HK-2 (cell line): ENCODE results near the gene GAS6.
A peak's percentile ranks its signal among the peaks of the same experiment; 100 is the strongest.
"Not testable (repeated sequence)": the region's sequence is repeated elsewhere in the genome, so short reads cannot be mapped to it uniquely, and the experiment has no call there.

ENCODE experiments used
- DNase-seq: peaks from one replicate; pipeline ENCODE4 v3.0.0-alpha.2; 2018; ENCODE audit not compliant: unreplicated experiment

GAS6 gene

DNA sequence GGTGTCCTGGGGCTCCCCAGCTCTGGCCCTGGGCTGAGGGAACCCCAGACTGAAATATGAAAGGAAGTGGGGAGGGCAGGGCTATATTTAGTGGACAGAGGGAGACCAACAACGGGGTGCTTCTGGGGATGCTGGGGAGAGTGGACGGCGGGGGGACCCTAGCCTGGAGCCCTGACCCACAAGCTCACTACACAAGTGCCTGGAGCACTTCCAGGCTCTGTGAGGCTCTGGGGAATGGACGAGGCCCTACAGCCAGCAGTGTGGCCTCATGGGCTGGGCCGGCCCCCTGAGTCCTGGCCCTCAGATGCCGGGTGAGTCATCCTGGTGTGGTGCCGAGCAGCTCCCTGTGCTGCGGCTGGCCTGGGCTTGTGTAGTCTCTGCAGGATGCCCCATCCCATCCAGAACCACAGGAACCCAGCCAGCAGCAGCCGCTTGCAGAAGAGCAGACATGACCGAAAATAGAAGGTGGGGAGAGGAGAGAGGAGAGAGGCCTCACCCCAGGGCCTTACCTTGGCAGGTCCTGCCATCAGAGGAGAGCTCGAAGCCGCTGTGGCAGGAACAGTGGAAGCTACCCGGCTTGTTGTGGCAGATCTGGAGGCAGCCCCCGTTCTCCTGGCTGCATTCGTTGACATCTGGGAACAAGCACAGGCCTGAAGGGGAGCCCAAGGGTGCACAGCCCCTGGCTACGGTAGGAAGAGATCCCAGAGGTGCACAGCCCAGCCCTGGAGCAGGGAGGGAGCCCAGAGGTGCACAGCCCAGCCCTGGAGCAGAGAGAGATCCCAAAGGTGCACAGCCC lies 26.1 kb downstream of the GAS6 start:
- peak; percentile 80 for DNase-seq

- DNase-seq, result no peak
These were observed 26.9 kb downstream of the GAS6 start for GRCh38 chr13:113836768-113837559.

DNA sequence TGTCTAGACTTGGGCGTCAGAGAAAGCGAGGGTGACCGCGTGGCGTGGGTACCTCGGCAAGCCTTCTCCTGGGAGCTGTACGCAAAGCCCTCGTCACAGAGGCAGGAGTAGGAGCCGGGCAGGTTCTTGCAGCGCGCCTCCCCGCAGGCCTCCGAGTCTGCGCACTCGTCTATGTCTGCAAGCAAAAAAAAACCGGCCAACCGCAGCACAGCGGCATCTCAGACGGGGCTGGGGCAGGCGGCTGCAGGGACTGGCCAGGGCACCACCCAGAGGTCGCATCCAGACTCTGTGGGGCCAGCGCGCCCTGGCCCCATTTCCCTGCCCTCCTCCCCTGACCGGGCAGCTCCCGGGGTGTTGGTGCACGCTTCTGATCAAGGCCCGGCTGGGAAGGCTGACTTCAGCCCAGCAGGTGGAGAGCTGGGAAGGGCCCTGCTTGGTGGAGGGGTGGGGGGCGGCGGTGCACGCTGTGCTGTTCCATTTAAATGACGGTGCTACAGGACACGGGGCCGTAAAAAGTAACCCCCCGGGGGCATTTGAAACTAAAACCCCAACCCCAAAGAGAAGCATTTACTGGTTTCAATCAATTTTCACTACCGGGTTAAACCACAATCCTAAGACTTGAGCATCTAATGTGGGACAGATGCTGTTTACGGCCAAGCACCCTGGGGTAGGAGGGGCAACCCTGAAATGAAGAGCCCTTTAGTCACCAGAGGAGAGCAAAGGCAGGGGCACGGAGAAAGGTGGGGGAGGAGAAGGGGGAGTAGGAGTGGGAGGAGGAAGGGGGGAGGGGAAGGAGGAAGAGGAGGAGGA lies 28.2 kb downstream of the GAS6 start:
- DNase-seq, result no peak

DNA sequence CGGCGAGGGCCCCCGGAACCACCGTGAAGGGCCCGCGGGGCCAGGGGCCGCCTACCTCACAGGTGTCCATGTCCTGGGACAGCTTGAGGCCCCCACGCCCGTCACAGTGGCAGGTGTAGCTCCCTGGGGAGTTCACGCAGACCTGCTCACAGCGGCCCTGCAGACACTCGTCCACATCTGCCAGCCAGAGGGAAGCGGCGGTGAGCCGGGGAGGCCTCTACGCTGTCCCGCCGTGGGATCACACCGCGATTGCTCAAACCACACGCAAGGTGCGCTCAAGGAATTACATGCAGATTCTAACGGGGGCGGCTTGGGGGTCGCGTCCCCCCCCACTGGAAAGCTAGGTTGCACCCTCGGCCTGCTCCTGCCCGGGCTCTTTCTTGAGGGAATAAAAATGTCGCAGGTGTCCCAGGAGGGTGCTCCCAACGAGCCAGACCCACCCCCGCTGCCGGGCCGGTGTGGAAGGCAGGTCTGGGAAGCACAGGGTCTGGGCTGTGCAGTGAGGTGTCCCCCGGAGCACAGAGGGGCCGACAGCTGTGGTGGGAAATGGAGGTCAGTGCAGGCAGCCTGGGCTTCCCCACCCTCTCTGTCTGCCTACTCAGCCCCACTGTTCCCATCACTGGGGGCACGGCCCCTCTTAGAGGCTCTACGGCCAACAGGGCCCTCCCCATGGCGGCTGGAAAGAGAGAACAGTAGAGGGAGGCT lies 29.2 kb downstream of the GAS6 start:
- DNase-seq, result no peak

DNA sequence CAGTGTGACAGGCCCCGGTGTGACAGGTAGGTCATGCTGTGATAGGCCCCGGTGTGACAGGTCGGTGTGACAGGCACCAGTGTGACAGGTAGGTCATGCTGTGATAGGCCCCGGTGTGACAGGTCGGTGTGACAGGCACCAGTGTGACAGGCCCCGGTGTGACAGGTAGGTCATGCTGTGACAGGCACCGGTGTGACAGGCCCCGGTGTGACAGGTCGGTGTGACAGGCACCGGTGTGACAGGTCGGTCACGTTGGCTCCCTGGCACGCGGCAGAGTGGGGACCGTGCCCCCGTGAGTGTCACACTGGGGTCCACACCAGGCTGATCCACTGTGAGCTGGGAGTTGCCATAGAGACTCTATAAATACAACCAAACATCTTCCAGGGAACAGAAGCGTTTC lies 29.9 kb downstream of the GAS6 start:
- not testable (repeated sequence) for DNase-seq

- no peak for DNase-seq
These were observed 30.6 kb downstream of the GAS6 start for GRCh38 chr13:113833111-113833830.

- no peak for DNase-seq
These were observed 31.2 kb downstream of the GAS6 start for GRCh38 chr13:113832631-113833030.

DNA sequence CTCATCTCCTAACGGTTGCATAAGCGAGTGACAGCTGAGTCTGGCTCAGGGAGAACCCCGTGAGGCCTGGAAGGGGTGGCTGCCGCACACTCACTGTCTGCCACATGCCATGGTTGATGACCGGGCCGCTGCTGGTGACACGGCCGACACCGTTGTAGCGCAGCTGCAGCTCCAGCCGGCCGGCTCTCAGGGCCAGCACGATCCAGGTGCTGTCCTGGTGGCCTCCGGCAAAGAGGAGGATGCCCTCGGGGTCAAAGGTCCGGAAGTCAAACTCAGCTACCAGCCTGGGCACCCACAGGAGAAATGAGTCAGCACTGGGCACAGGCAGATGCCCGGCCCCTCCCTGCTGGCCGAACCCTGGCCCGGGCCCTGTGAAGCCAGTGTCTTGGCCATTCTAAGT lies 31.7 kb downstream of the GAS6 start:
- DNase-seq, result no peak

DNA sequence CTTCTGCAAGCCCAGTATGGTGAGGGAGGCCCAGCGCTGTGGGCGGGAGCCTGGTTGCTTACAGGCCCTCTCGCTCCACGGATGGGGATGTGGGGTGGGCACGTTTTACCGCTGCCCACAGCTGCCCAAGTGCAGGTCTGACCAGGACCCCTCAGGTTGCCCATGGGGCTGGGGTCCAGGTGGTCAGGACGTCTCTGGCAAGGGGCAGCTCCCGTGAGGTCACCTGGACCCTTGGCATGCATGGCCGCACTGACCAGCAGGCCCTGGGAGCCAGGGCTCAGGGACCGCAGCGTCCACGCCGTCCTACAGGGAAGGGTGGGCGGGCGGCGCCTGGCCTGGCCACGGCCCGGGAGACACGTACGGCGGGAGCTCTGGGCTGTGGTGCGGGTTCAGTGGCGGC lies 32.8 kb downstream of the GAS6 start:
- DNase-seq, result no peak

DNA sequence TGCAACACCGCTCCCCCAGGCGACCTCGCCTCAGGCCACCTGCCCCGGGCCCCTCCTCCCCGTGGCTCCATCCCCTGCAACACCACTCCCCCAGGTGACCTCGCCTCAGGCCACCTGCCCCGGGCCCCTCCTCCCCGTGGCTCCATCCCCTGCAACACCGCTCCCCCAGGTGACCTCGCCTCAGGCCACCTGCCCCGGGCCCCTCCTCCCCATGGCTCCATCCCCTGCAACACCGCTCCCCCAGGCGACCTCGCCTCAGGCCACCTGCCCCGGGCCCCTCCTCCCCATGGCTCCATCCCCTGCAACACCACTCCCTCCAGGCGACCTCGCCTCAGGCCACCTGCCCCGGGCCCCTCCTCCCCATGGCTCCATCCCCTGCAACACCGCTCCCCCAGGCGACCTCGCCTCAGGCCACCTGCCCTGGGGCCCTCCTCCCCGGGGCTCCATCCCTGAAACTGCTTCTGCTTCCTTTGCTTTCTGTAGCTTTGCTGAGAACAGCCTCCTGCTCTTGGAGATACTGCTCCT lies 33.4 kb downstream of the GAS6 start:
- DNase-seq, result not testable (repeated sequence)

DNA sequence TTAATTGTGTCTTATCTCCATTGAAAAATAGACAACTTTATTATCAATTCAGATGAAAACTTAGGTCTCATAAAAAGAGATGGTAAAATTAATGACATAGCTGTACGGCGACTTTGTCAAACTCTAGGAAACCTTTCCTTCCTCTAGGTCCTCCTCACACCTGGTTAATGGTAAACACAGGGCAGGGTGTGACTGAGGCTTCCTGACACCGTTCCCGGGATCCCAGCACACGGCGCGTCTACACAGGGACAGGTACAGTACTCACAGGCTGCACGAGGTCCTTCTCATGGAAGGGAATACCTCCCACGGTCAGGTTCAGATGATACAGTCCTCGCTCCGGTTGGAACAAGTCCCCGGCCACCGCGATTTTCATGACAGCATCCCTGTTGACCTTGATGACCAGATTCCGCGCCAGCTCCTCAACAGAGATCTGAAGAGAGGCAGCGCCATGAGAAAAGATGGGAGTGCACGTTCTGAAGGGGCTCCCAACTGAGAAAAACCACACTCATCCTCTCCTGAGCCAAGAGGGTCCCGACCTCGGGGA lies 35.5 kb downstream of the GAS6 start:
- no peak for DNase-seq

- DNase-seq, result no peak
These were observed 36.9 kb downstream of the GAS6 start for GRCh38 chr13:113827021-113827420.

DNA sequence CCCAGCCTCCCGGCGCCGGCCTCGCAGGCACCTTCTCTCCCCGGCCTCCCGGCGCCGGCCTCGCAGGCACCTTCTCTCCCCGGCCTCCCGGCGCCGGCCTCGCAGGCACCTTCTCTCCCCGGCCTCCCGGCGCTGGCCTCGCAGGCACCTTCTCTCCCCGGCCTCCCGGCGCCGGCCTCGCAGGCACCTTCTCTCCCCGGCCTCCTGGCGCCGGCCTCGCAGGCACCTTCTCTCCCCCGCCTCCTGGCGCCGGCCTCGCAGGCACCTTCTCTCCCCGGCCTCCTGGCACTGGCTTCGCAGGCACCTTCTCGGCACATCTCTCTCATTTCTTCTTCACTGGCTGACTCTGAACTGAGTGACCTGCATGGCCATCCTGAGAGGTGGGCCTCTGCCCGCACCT lies 37.4 kb downstream of the GAS6 start:
- not testable (repeated sequence) for DNase-seq

- DNase-seq, result no peak
These were observed 38.0 kb downstream of the GAS6 start for GRCh38 chr13:113825841-113826240.

DNA sequence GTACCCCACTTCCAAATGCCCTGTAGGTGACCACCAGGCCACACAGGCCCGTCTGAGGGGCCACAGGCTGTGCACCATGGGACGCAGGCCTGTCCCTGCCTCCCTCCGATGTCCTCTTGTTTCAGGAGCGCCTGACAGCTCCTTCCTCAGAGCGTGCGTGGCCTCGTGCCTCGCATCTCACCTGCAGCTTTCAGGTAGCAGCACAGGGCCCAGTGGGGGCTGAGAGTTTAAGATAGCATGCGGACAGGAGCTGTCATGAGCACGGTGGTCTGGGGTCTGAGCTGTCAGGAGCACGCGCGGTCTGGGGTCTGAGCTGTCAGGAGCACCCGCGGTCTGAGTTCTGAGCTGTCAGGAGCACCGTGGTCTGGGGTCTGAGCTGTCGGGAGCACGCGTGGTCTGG lies 40.1 kb downstream of the GAS6 start:
- no peak for DNase-seq

- DNase-seq, result no peak
These were observed 40.7 kb downstream of the GAS6 start for GRCh38 chr13:113822956-113823744.

DNA sequence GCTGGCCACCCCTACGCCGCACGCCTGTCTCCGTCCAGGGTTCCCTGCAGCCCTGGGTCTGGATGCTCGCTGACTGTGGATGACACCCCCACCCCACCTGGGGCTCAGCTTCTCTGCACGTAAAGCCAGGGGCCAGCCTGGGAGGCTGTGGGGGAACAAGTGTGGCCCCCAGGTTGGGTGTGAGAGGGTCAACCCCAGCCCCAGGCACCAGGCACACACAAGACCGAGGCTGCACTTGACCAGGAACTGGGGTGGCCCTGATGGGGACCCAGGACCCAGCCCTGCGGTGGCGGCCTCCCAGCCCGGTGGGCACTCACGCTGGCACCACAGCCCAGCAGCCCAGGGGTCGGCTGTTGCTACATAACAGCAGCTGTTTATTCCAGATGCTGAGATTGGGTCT lies 41.6 kb downstream of the GAS6 start:
- no peak for DNase-seq

GRCh38 chr13:113821847-113822246 lies 42.0 kb downstream of the GAS6 start:
- no peak for DNase-seq

- peak; percentile 78 for DNase-seq
These were observed 42.8 kb downstream of the GAS6 start for GRCh38 chr13:113820813-113821651.
